ENCODE results near the gene TMEM247.

Gene TMEM247

DNA sequence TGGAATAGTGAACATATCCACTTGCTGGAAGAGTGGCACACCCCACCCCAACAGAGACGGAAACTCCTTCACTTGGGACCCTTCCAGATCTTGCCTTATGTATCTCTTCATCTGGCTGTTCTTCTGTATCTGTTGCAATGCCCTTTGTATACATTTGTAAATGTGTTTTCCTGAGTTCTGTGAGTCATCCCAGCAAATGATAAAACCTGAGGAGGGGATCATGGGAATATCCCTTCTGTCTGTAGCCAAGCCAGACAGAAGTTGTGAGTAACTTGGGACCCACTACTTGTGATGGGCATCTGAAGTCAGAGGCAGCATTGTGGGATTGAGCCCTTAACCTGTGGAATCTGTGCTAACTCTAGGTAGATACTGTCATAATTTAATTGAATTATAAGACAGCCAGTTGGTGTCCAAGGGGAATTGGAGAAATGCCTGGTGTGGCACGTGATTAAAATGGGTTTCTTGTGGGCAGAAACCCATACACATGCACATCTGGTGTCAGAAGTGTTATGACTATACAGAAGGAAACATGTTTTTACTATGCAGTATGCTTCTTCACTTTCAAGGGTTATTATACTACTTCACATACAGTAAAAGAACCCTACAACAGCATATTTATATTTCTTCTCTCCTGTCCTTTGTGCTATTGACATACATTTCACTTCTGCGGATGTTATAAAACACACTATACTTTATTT lies 32.3 kb upstream of the TMEM247 start:
- H3K4me3 ChIP-seq (ENCODE audit: low read length): no peak overlapping the region
- no peak for TF ChIP-seq ZNF274 (IDR thresholded peaks at IDR 0.05; ENCODE audit: low read depth, low read length)

DNA sequence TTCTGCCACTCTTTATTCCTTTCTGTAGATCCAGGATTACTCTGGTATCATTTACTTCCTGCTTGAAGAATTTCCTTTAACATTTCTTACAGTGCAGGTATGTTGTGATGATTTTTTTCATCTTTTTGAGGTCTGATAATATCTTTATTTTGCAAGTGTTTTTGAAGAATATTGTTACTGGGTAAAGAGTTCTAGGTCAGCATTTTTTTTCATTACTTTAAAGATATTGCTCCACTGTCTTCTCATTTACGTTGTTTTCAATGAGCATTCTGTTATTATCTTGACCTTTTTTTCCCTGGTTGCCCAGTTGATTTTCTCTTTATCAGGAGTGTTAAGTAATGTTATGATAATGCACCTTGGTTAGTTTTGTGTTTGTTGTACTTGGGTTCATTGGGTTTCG lies 31.7 kb upstream of the TMEM247 start:
- TF ChIP-seq ZNF274 (IDR thresholded peaks at IDR 0.05; ENCODE audit: low read depth, low read length): no peak
- no peak overlapping the region for H3K4me3 ChIP-seq (ENCODE audit: low read length)

DNA sequence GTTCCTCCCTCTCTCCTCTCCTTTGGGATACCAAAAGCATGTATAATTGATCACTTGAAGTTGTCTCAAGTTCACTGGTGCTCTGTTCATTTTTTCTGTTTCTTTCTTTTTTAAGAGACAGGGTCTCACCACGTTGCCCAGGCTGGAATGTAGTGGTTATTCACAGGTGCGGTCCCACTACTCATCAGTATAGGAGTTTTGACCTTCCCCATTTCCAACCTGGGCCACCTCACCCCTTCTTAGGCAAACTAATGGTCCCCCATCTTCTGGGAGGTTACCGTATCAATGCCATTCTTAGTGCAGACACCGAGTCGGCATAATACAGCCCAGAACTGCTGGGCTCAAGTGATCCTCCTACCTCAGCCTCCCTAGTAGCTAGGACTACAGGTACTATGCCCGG lies 31.3 kb upstream of the TMEM247 start:
- TF ChIP-seq ZNF274 (IDR thresholded peaks at IDR 0.05; ENCODE audit: low read depth, low read length): no peak

DNA sequence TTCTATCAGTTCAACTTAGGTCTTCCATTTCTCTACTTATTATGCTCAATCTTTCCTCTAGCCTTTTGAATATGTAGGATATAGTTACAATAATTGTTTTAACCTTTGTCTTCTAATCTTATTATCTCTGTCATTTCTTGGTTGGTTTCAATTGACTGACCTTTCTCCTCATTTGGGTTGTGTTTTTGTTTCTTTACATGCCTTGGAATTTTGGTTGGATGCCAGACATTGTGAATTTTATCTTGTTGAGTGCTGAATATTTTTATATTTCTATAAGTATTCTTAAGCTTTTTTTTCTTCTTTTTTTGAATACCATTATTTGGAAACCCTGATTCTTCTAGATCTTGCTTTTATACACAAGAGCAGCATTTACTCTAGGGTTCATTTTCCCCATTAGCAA lies 30.7 kb upstream of the TMEM247 start:
- no peak overlapping the region for H3K4me3 ChIP-seq (ENCODE audit: low read length)
- no peak for TF ChIP-seq ZNF274 (IDR thresholded peaks at IDR 0.05; ENCODE audit: low read depth, low read length)

More for the DNA sequence above, 31.3 kb upstream of the TMEM247 start:
- no peak overlapping the region for H3K4me3 ChIP-seq (ENCODE audit: low read length)

DNA sequence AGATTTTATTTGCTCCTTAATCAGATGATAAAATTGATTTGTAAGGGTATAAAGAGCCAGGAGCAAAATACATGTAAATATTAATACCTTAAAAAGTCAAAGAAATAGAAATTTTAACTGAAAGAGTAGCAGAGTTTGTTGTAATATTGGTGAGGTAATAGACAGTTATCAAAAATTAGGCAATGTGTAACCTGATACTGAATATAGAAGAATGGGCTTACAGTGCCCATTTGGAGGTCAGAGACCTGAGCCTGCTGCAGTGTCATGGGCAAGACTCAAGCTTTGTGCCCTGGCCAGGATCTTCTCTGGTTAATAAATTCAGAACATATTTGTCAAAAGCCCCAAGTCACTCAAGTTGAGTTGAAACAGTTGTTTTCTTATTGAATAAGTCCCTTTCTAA lies 29.7 kb upstream of the TMEM247 start:
- no peak overlapping the region for H3K4me3 ChIP-seq (ENCODE audit: low read length)
- TF ChIP-seq ZNF274 (IDR thresholded peaks at IDR 0.05; ENCODE audit: low read depth, low read length): no peak

DNA sequence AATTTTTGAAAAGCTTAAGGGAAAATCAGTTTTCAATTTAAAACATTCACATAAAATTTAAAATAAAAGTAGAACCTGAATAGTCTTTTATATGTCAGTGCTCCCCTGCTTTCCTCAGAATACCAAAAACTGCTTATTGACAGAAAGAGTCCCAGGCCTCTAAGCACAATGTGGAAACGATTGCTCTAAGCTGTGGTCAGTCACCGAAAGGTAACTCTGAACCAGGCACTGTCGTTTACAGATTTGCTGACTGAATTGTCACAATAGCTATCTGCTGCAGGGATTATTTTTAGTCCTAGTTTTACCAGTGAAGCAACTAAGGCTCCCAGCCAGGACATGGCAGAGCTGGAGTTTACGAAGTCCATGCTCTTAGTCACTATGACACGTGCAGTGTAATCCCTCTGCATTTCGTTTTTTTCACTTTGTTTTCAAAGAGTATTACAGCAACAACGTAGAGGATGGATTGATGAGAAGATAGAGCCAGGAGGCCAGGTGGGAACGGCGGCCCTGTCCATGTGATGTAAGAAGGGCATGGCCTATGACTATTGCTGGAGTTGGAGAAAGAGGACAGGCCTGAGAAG lies 28.1 kb upstream of the TMEM247 start:
- H3K4me3 ChIP-seq (ENCODE audit: low read length): no peak overlapping the region
- TF ChIP-seq ZNF274 (IDR thresholded peaks at IDR 0.05; ENCODE audit: low read depth, low read length): no peak

DNA sequence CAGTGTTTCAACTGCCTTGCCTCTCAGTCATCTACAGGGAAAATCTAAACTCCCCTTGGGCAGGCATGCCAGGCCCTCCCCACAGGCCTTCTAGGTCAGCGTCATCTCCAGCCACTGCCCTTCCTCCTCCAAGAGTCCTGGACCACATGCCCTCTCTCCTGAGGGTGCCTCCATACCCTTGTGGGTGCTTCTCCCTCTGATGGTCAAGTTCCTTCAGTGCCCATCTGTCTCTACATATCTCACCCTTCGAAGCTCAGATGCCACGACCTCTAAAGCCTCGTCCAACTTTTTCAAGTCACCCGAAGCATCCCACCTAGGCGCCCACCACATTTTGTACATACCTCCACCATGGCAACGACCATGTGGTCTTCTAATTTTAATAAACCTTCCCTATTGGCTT lies 22.6 kb upstream of the TMEM247 start:
- no peak for TF ChIP-seq ZNF274 (IDR thresholded peaks at IDR 0.05; ENCODE audit: low read depth, low read length)

DNA sequence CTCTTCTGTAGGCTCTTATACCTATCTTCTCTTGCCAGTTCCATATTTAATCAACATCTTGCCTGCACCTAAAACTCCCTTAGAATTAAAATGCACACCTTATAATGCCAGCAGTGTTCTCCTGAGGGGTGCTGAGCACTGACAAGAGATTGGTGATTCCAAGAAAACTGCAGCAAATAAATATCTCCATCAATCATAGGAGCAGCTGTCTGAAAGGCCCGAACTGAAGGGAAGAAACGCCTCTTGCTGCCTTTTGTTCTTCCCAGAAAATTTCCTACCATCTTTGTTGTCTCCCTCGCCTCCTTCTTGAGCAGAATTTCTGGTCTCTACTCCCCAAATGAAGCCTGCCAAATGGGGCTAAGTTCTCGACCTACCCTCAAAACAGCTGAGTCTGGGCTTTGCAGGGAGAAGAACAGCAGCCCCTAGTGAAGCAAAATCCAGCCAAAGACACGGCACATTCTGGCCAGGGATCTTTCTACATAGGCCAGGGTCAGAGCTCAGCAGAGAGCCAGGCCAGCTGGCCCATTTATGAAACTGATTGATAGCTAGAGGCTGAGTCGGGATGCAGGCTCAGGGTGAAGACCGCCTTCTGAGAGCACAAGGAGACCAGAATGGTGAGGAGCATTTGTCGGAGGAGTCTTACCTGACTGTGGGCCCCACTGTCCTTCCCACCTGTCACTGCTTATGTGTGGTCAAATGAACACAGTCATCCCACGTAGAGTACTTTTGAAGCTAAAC lies 20.4 kb upstream of the TMEM247 start:
- H3K4me3 ChIP-seq (ENCODE audit: low read length): no peak overlapping the region
- TF ChIP-seq ZNF274 (IDR thresholded peaks at IDR 0.05; ENCODE audit: low read depth, low read length): no peak

More for the DNA sequence above, 22.6 kb upstream of the TMEM247 start:
- no peak overlapping the region for H3K4me3 ChIP-seq (ENCODE audit: low read length)

DNA sequence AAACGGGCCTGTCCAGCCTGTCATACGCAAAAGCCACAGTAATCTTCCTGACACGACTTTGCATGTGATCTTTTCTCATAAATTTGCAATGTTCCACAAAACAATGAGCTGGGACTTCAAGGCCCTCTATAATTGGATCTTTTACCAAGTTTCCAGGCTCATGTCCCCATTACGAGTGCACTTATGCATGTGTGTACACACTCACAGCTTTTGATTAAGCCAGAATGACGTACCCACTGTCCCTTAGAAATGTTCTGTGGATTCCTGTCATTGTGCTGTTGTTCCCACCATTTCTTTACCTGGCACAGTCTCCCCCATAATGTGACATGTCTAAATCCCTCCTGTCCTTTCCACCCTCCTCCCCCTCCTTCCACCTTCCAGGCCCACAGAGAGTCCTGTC lies 19.7 kb upstream of the TMEM247 start:
- no peak for TF ChIP-seq ZNF274 (IDR thresholded peaks at IDR 0.05; ENCODE audit: low read depth, low read length)
- no peak overlapping the region for H3K4me3 ChIP-seq (ENCODE audit: low read length)

DNA sequence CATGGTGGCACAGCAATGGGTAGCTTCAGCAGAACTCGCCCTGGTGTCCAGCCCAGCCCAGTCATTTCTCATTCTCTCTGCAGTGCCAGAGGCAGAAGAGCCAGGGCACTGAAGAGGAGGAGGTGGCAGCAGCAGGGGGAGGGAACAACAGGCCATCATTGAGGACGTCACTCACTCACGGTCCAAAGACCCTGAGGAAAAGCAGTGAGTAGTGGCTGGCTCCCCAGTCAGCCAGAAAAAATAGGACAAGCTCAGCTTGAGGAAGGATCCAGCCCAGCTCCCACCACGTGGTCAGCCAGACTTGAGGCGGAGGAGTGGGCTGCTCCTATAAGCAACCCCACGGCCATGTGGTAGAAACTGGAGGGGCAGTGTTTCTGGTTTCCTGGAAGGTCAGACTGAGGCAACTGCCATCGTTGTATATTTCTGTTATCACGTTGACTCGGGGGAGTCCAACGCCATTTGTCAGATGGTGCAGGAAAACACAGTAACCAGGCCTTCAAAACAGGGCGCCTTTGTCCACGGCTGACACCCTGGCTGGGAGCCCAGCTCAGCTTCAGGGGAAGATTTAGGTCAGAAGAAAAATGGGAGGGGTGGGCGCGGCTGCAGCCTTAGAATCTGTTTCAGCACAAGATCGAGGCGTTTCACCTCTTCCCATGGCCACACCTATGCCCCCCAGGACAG lies 19.0 kb upstream of the TMEM247 start:
- no peak overlapping the region for H3K4me3 ChIP-seq (ENCODE audit: low read length)
- no peak for TF ChIP-seq ZNF274 (IDR thresholded peaks at IDR 0.05; ENCODE audit: low read depth, low read length)

DNA sequence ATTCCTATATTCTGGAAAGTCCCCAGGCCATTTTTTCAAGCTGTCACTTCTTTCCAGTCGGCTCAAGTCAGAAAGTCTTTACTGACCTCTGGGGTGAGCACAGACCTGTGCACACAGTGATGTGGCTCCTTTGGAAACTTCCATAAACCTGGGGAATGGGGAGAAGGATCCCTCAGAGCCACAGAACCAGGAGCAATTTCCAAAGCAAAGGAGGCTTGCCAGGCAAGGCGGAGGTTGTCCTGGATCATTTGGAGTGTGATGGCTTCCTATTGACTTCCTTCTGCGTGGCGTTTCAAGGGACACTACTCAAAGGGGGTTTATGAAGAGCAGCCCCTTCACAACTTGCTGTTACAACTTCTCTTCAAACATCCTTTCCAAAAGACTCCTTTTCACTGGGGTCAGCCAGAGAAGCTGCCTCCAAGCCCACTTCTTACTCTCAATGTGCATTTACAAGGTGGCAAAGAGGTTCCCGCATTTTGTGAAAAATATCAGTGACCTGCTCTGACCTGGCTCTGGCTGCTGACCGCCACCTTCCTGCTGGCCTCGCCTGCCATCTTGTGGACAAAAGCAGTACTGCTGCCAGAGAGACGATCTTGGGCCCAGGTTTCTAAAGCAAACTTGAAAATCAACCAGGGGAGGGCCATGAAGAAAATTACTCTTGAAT lies 18.2 kb upstream of the TMEM247 start:
- H3K4me3 ChIP-seq (ENCODE audit: low read length): no peak overlapping the region; the same call in 1 of the 2 replicates
- TF ChIP-seq ZNF274 (IDR thresholded peaks at IDR 0.05; ENCODE audit: low read depth, low read length): no peak

DNA sequence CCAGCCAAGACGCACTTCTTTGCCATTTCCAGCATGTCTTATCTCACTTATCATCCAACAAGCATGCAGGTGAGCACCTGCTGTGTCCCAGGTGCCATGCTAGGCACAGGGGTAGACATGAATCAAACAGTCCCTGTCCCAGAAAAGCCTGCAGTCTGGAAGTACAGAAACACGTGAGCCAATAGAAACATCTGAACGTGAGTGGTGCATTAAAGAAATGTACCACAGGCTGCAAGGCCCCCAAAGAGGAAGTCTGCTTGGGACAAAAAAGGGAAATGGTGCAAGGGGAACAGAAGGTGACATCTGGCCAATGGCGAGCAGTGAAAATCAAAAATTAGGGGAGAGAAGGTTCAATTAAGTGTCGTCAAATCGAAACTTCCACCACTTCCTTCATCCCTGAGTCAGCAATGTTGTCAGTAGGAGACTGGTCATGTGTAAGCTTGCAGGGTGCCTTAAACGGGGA lies 17.6 kb upstream of the TMEM247 start:
- TF ChIP-seq ZNF274 (IDR thresholded peaks at IDR 0.05; ENCODE audit: low read depth, low read length): no peak
- H3K4me3 ChIP-seq (ENCODE audit: low read length): peak overlapping the region; percentile 22; the same call in 1 of the 2 replicates

DNA sequence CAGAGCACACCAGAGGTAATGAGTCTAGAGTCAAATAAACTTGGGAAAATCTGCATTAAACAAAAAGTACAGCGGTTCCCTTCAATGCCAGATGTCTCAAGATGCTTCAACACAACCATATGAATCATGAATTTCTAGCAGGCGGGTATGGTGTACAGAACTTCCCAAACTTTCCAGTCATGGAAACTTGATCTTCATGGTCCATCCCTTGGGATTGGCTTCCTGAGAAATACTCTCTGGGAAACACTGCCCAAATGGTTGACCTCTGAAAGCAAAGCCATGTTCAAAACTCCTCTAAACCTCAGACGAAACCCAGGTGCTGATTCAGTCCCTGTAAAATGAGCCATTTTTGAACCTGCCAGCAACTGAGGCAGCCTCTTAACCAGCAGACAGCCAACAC lies 16.4 kb upstream of the TMEM247 start:
- H3K4me3 ChIP-seq (ENCODE audit: low read length): no peak overlapping the region

DNA sequence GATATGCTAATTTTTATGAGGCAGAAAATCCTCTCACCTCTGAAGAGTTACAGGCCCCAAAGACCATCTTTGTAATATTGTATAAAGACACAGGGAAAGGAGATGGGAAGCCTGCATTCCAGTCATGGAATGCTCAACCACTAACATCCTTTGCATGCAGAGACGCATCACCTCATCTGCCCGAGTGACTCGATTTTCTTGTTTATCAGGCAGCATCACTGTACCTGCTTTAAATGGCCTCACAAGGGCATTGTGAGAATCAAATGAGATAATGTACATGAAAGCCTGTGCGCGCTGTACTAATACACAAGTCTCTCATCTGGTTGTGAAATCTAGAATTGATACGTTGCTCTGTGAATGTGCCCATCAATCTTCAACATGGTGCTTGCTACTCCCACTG lies 10.2 kb upstream of the TMEM247 start:
- TF ChIP-seq ZNF274 (IDR thresholded peaks at IDR 0.05; ENCODE audit: low read depth, low read length): no peak
- no peak overlapping the region for H3K4me3 ChIP-seq (ENCODE audit: low read length)

More for the DNA sequence above, 16.4 kb upstream of the TMEM247 start:
- TF ChIP-seq ZNF274 (IDR thresholded peaks at IDR 0.05; ENCODE audit: low read depth, low read length): no peak
